K562 (cell line): ENCODE measurements around the gene ANO9. TPM values are rescaled to one million over a fixed set of nuclear protein-coding genes. Genes with fewer than 3 reads are reported as not detected.

Source experiments
- MAZ ChIP-seq, 2 experiments: fragments of 450-650 bp in 1 of 2; sonication (generic) in 1 of 2; formaldehyde crosslinking; IDR thresholded peaks in 1 of 2; conservative IDR thresholded peaks in 1 of 2; 2 replicates each; pipeline versions ENCODE4 v1.4.0 to v1.5.0; 2020; ENCODE audit warnings: mild to moderate bottlenecking in 1 of 2, missing genetic modification reagents in 1 of 2
- PATZ1 ChIP-seq: fragments of 250-450 bp; sonication (Bioruptor Pico); IDR thresholded peaks from 2 replicates; pipeline ENCODE4 v1.5.0; 2020; ENCODE audit warnings: mild to moderate bottlenecking, borderline replicate concordance
- PYGO2 ChIP-seq: fragments of 450-650 bp; IDR thresholded peaks from 2 replicates; pipeline ENCODE4 v1.6.1; 2016; ENCODE audit warnings: mild to moderate bottlenecking, missing genetic modification characterization, moderate library complexity, missing compliant biosample characterization
- SMAD3 ChIP-seq: fragments of 450-650 bp; formaldehyde crosslinking; conservative IDR thresholded peaks from 2 replicates; pipeline ENCODE4 v1.4.0; 2020; ENCODE audit warnings: mild to moderate bottlenecking
- SNRNP70 ChIP-seq: fragments of 200-400 bp; formaldehyde crosslinking; optimal IDR thresholded peaks from 2 replicates; pipeline ENCODE3; 2017; ENCODE audit warnings: low read depth, low read length
- STAG1 ChIP-seq: sonication (generic); formaldehyde crosslinking; IDR thresholded peaks from 2 replicates; pipeline ENCODE4 v1.5.0; 2020; ENCODE audit warnings: missing genetic modification reagents, borderline replicate concordance
- TEAD2 ChIP-seq: fragments of 450-650 bp; IDR thresholded peaks from 2 replicates; pipeline ENCODE4 v1.6.1; 2016; ENCODE audit warnings: missing genetic modification characterization, control low read depth, missing compliant biosample characterization
- ZNF644 ChIP-seq: fragments of 200-800 bp; sonication (Bioruptor generic); IDR thresholded peaks from 2 replicates; pipeline ENCODE4 v1.6.1; 2016; ENCODE audit warnings: low read depth, missing genetic modification characterization, missing compliant biosample characterization
- polyA plus RNA-seq, 8 experiments: library from polyadenylated mRNA; depleted of rRNA in 4 of 8; stranded (reverse) in 5 of 8; unstranded in 3 of 8; fragments of >200 nt; fragmentation: Nextera tagmentation in 2 of 8; fragmentation: Illumina TruSeq in 1 of 8; extraction: Ambion mirVana in 2 of 8; extraction: Trizol in 1 of 8; gene quantifications; 2 replicates each; pipeline versions ENCODE4 v1.2.1 to v1.2.3, GENCODE V29; 2011 to 2014; ENCODE audit warnings: inconsistent platforms in 1 of 8, missing spikeins in 1 of 8
- total RNA-seq, 7 experiments: library from RNA; depleted of rRNA in 6 of 7; stranded (reverse); fragments of >200 nt in 6 of 7; fragmentation: Illumina TruSeq in 2 of 7; extraction: Trizol in 2 of 7; gene quantifications; 2 replicates each; pipeline versions ENCODE4 v1.2.1 to v1.2.3, GENCODE V29; 2011 to 2021; ENCODE audit warnings: low replicate concordance in 1 of 7
- TF ChIP-seq, protein P1 (sequence below): fragments of 450-650 bp; IDR thresholded peaks from 2 replicates; pipeline ENCODE4 v1.6.1; 2018; ENCODE audit not compliant: partially characterized antibody

Gene ANO9
- total and polyA plus RNA-seq, 9 of the 15 experiments (the other 6 are each of a cell fraction or from before 2014, with no cell fraction given), result 0.20 to 14.5 (median 4.5) TPM

DNA sequence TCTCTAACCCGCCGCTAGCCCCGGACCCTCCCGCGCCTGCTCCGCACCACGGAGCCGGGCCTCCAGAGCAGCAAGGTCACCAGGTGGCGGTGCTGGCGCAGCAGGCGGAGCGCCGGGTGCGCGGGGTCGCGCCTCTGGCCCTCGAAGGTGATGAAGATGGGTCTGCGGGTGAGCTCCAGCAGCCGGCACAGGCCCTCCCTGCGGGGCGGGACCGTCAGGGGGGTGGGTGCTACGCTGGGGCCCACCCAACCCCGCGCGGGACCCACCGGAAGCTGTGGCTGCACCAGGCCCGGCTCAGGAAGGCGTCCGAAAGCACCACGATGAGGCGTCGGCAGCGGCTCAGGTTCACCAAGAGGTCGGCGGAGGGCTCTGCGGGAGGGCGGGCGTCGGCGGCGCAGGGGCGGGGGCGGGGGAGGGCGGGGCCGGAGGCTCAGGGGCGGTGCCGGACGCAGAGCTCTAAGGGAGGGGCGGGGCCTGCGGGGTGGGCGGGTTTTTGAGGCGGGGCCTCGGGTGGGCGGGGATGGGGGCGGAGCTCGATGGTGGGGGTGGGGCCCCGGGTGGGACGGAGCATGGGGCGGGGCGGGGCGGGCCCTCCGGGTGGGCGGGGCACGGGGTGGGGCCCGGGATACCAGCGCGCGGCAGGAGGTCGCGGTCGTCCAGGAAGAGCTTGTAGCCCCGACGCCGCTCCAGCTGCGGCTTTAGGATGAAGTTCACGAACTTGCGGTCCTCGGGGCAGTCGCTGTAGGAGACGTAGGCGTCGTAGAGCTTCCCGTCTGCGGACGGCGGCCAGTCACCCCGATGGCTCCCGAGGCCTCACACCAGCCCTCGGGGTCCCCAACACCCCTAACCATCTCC lies 34.8 kb downstream of the ANO9 start (continued):
- TF ChIP-seq PATZ1, result no peak
- no peak for TF ChIP-seq TEAD2 (tag)
- TF ChIP-seq, protein P1, sequence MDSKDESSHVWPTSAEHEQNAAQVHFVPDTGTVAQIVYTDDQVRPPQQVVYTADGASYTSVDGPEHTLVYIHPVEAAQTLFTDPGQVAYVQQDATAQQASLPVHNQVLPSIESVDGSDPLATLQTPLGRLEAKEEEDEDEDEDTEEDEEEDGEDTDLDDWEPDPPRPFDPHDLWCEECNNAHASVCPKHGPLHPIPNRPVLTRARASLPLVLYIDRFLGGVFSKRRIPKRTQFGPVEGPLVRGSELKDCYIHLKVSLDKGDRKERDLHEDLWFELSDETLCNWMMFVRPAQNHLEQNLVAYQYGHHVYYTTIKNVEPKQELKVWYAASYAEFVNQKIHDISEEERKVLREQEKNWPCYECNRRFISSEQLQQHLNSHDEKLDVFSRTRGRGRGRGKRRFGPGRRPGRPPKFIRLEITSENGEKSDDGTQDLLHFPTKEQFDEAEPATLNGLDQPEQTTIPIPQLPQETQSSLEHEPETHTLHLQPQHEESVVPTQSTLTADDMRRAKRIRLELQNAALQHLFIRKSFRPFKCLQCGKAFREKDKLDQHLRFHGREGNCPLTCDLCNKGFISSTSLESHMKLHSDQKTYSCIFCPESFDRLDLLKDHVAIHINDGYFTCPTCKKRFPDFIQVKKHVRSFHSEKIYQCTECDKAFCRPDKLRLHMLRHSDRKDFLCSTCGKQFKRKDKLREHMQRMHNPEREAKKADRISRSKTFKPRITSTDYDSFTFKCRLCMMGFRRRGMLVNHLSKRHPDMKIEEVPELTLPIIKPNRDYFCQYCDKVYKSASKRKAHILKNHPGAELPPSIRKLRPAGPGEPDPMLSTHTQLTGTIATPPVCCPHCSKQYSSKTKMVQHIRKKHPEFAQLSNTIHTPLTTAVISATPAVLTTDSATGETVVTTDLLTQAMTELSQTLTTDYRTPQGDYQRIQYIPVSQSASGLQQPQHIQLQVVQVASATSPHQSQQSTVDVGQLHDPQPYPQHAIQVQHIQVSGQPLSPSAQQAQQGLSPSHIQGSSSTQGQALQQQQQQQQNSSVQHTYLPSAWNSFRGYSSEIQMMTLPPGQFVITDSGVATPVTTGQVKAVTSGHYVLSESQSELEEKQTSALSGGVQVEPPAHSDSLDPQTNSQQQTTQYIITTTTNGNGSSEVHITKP, result no peak
- no peak for TF ChIP-seq ZNF644 (tag)
- no peak for TF ChIP-seq SNRNP70
- TF ChIP-seq SMAD3 (CRISPR knock-in tag), result no peak
- no peak for TF ChIP-seq PYGO2 (tag)
- no peak for TF ChIP-seq STAG1 (CRISPR knock-in tag)
- peak; percentile 68 to 75; a peak in 3 of 4 replicates for TF ChIP-seq MAZ (CRISPR knock-in tag; conservative IDR thresholded peaks at IDR 0.05 in 1 of 2, IDR thresholded peaks at IDR 0.05 in 1 of 2)
